Measurements from ENCODE around the gene TPH2.

GRCh38 chr12:72025524-72025923 is 86.9 kb downstream of the TPH2 start:
- TF ChIP-seq CTCF (IDR thresholded peaks at IDR 0.05 in 8 of 11, conservative IDR thresholded peaks at IDR 0.05 in 3 of 11) (no peak), POLR2A (IDR thresholded peaks at IDR 0.05) (no peak)
